Stimulated activated CD8-positive, alpha-beta memory T cell treated with anti-CD3 and anti-CD28 coated beads, Interleukin-12 subunit alpha, Interleukin-12 subunit beta, amount 100 ng/mL, for 1 hour (primary cell): ENCODE data around the gene RAB5B.
"Not testable (repeated sequence)": the region's sequence is repeated elsewhere in the genome, so short reads cannot be mapped to it uniquely, and the experiment has no call there.

ENCODE experiments used
- DNase-seq: peaks from one replicate; pipeline ENCODE4 v3.0.0-alpha.2; 2020; ENCODE audit warnings: low read depth

The RAB5B gene

GRCh38 chr12:56014205-56014604 is 40.3 kb downstream of the RAB5B start:
- no peak for DNase-seq

- no peak for DNase-seq
Observed at GRCh38 chr12:56017181-56017580, 43.3 kb downstream of the RAB5B start.

- DNase-seq, result no peak
Observed at GRCh38 chr12:56018356-56018755, 44.5 kb downstream of the RAB5B start.

DNA sequence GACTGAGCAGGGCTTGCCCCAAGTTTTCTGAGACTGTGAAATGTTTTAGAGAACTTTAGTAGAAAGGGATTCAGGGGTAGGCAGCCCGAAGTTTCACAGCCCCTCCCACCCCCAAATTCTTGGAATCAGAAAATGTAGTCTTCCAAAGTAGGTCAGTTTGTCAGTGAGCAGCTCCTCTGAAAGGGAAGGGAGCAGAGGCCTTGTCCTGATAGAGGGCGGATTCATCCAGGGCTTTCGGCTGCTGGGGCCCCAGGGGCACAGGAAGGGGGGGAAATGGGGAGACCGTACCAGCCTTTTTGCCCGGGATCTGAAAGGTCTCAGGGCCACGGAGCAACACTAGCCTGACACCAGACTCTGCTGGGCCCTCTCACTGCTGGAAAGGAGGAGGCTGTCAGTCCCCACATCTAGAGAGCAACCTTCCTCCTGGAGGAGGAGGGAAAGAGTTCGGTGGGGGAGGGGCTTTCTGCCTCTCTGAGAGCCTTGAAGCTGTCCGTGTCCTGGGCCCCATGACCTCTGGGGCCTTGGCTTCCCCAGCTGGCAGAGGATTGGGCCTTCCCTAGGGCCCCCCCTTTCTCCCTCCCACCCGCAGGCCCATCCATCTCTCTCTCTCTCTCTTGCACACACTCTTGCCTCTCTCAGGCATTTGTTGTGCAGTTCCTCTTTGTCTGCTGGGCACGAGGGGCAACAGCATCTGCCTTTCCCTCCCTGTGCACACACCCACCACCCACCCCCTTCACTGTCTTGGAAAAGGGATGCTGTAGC is 46.7 kb downstream of the RAB5B start, which contains the start of gene IKZF4:
IKZF4 (plus strand) TSS at position 621 of the 762 bp plus-strand sequence. CDS start 451 bp downstream, outside the sequence.
- no peak for DNase-seq

DNA sequence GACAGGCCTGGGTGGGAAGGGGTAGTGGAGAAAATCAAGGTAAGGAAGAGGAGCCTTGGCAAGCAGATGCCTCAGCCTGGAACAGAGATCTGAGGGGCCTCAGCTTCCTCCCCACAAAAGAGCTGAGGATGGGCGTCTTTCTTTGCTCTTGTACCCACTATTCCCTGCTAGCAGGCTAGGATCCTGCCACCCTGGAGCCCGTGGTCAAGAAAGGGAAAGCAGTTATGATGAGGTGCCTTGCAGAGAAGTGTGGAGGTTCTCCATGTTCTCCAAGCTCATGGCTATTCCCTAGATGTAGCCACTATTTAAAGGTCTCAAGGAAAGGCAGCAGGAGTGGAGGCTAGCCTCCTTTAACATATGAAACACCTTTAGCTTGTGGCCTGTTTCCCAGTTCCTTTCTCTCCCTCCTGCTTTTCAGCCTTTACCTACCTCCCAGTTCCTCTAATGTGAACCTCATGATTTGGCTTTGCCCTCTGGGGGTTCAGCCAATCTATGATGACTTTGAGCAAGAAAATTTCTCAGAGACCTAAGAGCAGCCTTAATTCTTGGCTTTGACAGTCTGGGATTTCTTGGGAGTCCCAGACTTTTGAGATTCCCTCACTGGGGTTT is 48.1 kb downstream of the RAB5B start:
- no peak for DNase-seq

DNA sequence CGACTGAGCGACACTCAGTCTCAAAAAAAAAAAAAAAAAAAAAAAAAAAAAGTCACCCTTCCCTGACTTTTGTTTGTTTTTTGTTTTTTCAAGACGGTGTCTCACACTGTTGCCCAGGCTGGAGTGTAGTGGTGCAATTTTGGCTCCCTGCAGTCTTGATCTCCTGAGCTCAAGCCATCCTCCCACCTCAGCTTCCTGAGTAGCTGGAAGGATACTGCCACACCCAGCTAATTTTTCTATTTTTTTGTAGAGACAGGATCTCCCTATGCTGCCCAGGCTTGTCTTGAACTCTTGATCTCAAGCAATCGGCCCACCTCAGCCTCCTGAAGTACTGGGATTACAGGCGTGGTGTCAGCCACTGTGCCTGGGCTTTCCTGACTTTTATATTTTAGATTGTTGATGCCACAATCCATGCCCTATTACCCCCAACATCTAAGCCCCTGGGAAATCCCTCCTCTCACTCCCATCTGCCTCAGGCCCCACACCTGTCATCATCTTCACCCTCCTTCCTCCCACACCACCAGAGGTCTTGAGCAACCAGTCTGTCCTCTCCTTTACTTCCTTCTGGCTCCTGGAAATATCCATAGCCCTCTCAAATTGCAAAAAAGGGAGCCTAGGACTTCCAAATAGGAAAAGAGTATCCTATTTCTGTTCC is 54.8 kb downstream of the RAB5B start:
- DNase-seq, result no peak

DNA sequence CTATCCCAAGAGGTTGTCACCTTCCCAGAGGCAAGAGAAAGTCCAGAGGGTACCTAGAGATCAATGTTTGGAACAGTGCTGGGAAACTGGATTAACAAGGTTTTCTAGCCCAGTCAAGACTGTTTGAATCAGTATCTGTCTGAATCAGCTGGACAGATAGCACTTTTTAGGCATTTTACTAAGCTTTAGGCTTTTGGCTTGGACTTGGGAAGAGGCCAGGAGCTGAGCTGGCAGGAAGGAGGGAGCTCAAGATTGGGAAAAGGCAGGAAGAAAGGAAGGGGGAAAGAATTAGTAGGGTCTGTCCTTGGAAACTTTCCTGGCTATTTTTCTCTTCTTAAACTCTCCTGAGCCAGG is 55.3 kb downstream of the RAB5B start:
- no peak for DNase-seq

- DNase-seq, result no peak
Observed at GRCh38 chr12:56029666-56030293, 55.9 kb downstream of the RAB5B start.

DNA sequence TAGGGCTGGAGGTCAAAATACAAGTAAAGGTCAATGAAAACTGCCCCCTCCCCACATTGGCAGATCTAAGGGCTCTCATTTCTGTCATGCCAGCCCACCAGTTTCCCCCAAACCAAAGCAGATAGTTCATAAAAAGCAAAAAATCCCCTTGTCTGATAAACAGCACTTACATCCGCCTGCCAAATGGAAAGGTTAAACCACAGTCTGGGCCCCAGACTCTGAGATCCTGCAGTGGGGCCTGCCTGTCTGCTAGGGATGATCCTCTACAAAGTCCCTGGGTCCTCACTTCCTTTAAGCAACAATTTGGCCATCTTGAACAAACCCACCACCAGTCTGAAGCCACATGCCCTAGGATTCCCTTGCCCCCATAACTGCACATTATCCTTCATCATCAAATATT is 58.1 kb downstream of the RAB5B start:
- DNase-seq, result no peak

DNA sequence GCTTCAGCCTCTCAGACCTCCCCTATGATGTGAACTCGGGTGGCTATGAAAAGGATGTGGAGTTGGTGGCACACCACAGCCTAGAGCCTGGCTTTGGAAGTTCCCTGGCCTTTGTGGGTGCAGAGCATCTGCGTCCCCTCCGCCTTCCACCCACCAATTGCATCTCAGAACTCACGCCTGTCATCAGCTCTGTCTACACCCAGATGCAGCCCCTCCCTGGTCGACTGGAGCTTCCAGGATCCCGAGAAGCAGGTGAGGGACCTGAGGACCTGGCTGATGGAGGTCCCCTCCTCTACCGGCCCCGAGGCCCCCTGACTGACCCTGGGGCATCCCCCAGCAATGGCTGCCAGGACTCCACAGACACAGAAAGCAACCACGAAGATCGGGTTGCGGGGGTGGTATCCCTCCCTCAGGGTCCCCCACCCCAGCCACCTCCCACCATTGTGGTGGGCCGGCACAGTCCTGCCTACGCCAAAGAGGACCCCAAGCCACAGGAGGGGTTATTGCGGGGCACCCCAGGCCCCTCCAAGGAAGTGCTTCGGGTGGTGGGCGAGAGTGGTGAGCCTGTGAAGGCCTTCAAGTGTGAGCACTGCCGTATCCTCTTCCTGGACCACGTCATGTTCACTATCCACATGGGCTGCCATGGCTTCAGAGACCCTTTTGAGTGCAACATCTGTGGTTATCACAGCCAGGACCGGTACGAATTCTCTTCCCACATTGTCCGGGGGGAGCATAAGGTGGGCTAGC is 60.9 kb downstream of the RAB5B start:
- DNase-seq, result no peak

GRCh38 chr12:56037161-56037560 is 63.3 kb downstream of the RAB5B start:
- DNase-seq, result no peak

- DNase-seq, result no peak
Observed at GRCh38 chr12:56038022-56038655, 64.3 kb downstream of the RAB5B start.

DNA sequence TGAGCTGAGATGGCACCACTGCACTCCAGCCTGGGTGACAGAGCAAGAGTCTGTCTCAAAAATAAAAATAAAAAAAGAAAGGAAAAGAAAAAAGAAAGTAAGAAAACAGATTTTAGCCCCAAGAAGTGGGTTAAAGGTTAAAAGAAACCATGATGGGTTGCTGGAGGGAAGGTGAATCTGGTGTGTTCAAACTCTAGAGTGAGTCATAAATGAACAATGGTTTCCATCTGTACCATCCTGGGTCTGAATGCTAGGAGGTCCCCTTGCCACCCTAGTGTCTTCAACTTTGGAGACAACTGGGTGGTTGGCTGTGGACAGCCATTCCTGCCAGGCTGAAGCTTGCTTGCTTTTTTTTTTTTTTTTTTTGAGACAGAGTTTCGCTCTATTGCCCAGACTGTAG is 66.3 kb downstream of the RAB5B start:
- DNase-seq, result no peak

DNA sequence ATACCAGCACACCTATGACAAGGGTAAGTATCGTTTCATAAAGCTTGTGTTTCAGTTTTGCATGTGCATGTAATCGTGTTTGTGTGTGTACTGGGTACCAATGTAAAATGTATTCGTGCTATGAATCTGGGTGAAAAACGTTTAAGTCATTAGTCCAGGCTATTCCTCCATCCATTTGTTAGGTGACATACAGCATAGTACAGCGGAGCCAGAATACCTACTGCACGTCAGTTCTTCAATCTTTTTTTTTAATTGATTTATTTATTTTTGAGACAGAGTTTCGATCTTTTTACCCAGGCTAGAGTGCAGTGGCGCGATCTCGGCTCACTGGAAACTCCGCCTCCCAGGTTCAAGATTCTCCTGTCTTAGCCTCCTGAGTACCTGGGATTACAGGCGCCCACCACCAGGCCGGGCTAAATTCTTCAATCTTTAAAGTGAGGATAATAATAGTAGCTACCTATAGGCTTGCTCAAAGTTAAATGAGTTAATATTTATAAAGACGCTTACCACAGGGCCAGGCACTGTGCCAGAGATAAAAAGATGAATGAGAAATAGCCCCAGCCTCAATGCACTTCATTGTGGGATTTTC is 67.2 kb downstream of the RAB5B start:
- no peak for DNase-seq

- DNase-seq, result peak; percentile 88
Observed at GRCh38 chr12:56041552-56042429, 67.9 kb downstream of the RAB5B start, which contains the start of gene RPS26. RPS26 (plus strand) TSS chr12:56041918; CDS start chr12:56042167, 249 bp downstream.

DNA sequence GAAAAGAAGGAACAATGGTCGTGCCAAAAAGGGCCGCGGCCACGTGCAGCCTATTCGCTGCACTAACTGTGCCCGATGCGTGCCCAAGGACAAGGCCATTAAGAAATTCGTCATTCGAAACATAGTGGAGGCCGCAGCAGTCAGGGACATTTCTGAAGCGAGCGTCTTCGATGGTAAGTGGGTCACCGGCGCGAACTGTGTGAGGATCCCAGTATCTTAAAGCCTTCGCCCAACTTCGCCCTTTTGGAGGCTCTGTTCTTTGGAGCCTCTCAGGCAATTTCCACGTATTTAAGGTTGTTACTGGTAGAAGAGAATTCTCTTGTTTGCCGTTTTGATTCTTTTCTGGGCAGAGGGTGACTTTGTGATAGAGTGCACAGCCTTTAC is 68.5 kb downstream of the RAB5B start:
- DNase-seq, result not testable (repeated sequence)

DNA sequence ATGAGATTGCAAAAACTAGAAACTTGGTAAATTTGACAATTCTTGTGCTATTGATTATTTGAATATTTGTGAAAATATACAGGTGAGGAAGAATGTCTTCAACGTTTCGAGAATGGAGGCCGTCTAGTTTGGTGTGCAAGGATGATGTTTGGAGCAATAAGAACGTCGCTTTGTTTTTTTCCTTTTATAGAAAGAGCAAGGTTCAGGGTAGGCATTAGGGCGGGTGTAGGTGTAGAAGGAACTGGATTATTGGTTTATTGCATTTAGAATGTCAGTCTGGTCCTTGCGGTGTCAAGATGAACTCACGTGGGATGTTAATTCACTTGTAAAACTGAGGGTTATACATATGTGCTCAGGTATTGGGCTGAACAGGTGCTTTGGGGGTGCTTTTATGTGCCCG is 69.0 kb downstream of the RAB5B start:
- no peak for DNase-seq
